Neutrophil (primary cell): ENCODE results near the gene ZNF667.

ENCODE experiments used
- H3K27ac ChIP-seq: fragments of 200-600 bp; sonication (generic); 2 replicates; pipeline ENCODE4 v1.5.1; 2016; ENCODE audit warnings: mild to moderate bottlenecking, moderate library complexity
- H3K27me3 ChIP-seq: fragments of 200-600 bp; sonication (generic); 2 replicates; pipeline ENCODE4 v1.6.0; 2016; ENCODE audit warnings: mild to moderate bottlenecking
- H3K36me3 ChIP-seq: fragments of 200-600 bp; sonication (generic); 2 replicates; pipeline ENCODE4 v1.5.1; 2017
- H3K4me1 ChIP-seq, 2 experiments: fragments of 200-600 bp in 1 of 2; sonication (generic) in 1 of 2; 1 replicate in 1 of 2; 2 replicates in 1 of 2; pipeline versions ENCODE4 v1.5.1 to v1.6.1; 2013 to 2016; ENCODE audit warnings: low read depth in 1 of 2, low read length in 1 of 2, mild to moderate bottlenecking in 1 of 2, moderate library complexity in 1 of 2; ENCODE audit not compliant: control insufficient read depth in 1 of 2, insufficient read depth in 1 of 2
- H3K4me3 ChIP-seq, 2 experiments: fragments of 200-600 bp in 1 of 2; sonication (generic) in 1 of 2; 1 replicate in 1 of 2; 2 replicates in 1 of 2; pipeline ENCODE4 v1.5.1; 2013 to 2016; ENCODE audit warnings: low read depth in 1 of 2, low read length in 1 of 2, mild to moderate bottlenecking in 1 of 2, moderate library complexity in 1 of 2
- H3K9me3 ChIP-seq: fragments of 200-600 bp; sonication (generic); 2 replicates; pipeline ENCODE4 v1.5.1; 2016
- TF ChIP-seq, protein P1 (sequence below): fragments of 200-600 bp; sonication (generic); IDR thresholded peaks from 2 replicates; pipeline ENCODE4 v1.5.1; 2016; ENCODE audit warnings: antibody characterized with exemption

ZNF667 gene

DNA sequence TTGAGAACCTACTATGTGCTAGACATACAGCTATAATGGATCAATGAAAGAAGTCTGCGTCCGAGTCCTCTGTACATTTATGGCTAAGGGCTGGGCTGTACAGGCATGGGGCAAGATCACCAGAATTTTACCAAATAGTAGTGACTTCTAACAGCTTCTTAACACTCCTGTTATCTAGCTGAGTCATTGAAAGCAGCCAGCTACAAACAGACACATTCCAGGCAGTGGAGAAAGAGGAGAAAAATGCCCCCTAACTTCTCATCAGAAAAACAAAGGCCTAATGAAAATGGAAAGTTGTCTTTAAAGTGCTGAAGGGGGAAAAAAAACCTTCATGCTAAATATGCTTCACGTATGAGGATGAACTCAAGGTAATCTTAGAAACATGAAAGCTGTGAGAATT, 14.3 kb upstream of the ZNF667 start:
- Histone ChIP-seq H3K27ac (no peak overlapping the region), H3K4me1 (no peaks in the 10 kb centered on the region), H3K27me3 (no peaks in the 10 kb centered on the region), H3K36me3 (no peaks in the 10 kb centered on the region), H3K4me3 (no peak overlapping the region), H3K9me3 (no peaks in the 10 kb centered on the region)
- TF ChIP-seq, protein P1, sequence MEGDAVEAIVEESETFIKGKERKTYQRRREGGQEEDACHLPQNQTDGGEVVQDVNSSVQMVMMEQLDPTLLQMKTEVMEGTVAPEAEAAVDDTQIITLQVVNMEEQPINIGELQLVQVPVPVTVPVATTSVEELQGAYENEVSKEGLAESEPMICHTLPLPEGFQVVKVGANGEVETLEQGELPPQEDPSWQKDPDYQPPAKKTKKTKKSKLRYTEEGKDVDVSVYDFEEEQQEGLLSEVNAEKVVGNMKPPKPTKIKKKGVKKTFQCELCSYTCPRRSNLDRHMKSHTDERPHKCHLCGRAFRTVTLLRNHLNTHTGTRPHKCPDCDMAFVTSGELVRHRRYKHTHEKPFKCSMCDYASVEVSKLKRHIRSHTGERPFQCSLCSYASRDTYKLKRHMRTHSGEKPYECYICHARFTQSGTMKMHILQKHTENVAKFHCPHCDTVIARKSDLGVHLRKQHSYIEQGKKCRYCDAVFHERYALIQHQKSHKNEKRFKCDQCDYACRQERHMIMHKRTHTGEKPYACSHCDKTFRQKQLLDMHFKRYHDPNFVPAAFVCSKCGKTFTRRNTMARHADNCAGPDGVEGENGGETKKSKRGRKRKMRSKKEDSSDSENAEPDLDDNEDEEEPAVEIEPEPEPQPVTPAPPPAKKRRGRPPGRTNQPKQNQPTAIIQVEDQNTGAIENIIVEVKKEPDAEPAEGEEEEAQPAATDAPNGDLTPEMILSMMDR = no peak

DNA sequence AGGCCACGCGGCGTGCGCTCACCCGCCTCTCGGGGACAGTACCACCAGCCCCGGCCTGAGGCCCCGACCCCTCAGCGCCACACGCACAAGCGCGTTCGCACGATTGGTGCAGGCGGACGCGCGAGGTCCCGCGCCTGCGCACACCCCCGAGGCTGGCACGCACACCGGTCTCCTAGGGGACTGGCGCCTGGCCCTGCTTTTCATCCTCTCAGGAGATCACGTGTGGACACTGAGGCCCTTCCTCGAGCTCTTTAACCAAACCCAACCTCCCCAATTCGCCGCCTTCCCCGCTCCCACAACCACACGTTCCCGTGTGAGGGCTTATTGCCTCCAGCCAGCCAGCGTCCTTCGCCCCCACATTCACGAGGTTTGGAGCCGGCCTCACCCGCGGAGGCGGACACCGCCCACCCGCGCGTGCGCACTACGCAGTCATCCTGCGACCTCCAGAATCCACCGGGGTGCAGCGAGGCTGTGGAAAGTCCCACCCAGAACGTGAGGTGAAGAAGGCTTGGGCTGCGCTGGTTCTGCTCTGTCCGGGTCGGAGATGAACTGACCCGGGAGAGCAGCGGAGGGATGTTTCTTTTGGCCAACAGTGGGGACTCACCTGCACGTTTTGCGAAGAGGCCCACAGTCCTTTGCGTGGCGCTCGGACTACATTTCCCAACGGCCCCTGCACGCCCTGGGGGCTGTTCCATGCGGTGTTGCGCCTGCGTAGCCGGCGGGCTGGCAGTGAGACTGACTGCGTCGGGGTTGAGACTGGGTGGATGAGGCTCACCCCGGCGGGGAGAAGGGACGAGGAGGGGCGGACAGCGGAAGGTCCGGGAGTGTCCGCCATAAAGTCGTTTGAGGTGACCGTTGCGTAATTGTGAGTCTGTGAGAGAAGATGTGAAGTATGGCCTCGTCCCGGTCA, 539 bp upstream of the ZNF667 start:
- Histone ChIP-seq H3K9me3 (peaks cover 29% of the 10 kb centered on the region), H3K27me3 (peaks cover 36% of the 10 kb centered on the region), H3K27ac (no peak overlapping the region), H3K4me1 (peaks cover 20 to 21% of the 10 kb centered on the region in 2 experiments), H3K36me3 (no peaks in the 10 kb centered on the region), H3K4me3 (peak overlapping the region; percentile 49 to 61)
- TF ChIP-seq, protein P1 = no peak

DNA sequence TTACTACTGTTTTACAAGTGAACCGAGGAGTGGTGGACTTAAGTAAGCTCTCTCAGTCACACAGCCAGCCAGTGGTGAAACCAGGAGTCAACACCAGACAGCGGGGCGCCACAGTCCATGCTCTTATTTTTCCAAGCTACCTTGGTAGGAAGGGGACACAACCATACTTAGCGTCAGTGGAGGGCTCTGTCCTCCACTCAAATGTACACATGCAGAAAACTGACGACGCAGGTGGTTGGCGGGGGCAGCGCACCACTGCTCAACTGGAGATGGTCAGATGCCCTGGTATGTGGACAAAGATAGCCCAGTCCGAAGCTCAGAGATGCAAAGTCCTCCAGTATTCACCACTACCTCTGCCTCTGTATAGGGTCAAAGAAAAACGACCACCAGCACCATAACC, 1.1 kb downstream of the ZNF667 start:
- peaks cover 24% of the 10 kb centered on the region for H3K9me3 ChIP-seq
- H3K4me3 ChIP-seq = no peak overlapping the region
- H3K27ac ChIP-seq = no peak overlapping the region

DNA sequence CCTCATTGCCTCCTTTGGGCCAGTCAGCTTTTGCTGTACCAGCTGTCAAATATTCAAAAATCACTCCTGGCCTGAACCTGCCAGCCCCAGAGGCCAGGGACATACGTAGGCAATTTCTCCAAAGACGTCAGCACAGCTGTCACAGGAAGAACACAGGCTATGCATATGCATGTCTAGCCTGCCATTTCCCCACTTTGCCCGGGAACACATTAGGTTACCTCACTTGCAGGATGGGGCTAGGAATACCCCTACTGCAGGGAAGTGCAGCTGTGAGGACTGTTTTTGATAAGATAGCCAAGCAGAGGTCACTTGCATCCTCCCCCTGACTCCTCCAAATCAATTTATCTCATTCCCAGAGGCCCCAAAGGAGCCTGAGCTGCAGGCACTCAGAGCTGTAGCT, 2.8 kb downstream of the ZNF667 start:
- peaks cover 36% of the 10 kb centered on the region for H3K27me3 ChIP-seq

More for the DNA sequence above, 1.1 kb downstream of the ZNF667 start:
- H3K27me3 ChIP-seq = peaks cover 36% of the 10 kb centered on the region
- no peaks in the 10 kb centered on the region for H3K36me3 ChIP-seq
- H3K4me1 ChIP-seq = peaks cover 20 to 21% of the 10 kb centered on the region in 2 experiments
- TF ChIP-seq, protein P1 = no peak

DNA sequence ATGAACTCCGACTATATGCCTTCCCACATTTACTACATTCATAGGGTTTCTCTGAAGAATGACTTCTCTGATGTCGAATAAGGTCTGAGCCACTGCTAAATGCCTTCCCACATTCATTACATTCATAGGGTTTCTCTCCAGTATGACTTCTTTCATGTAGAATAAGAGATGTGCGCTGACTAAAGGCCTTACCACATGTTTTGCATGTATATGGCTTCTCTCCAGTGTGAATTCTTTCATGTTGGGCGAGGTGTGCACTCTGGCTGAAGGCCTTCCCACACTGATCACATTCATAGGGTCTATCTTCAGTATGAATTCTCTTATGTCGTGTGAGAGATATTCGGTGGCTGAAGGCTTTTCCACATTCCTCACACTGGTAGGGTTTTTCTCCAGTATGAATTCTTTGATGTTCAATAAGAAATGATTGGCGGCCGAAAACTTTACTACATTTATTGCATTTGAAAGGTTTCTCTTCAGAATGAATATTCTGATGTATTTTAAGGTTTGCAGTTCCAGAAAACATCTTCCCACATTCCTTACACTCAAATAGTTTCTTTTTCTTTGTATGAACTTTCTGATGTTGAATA, 35.8 kb downstream of the ZNF667 start:
- Histone ChIP-seq H3K36me3 (no peaks in the 10 kb centered on the region), H3K27me3 (no peaks in the 10 kb centered on the region), H3K4me1 (no peaks in the 10 kb centered on the region), H3K27ac (no peak overlapping the region), H3K9me3 (peaks cover 35% of the 10 kb centered on the region), H3K4me3 (no peak overlapping the region)
- TF ChIP-seq, protein P1 = no peak

More for the DNA sequence above, 2.8 kb downstream of the ZNF667 start:
- H3K9me3 ChIP-seq = peaks cover 31% of the 10 kb centered on the region
- no peak overlapping the region for H3K4me3 ChIP-seq
- TF ChIP-seq, protein P1 = no peak
- H3K4me1 ChIP-seq = peaks cover 20 to 21% of the 10 kb centered on the region in 2 experiments
- H3K36me3 ChIP-seq = no peaks in the 10 kb centered on the region
- H3K27ac ChIP-seq = no peak overlapping the region
